ENCODE measurements around the gene FIGNL2. TPM values are rescaled to one million over a fixed set of nuclear protein-coding genes. Genes with fewer than 3 reads are reported as not detected.

The FIGNL2 gene
- polyA plus RNA-seq, 1 donor (not counting 4 experiments of a cell fraction or from before 2014, with no cell fraction given) = not detected

DNA sequence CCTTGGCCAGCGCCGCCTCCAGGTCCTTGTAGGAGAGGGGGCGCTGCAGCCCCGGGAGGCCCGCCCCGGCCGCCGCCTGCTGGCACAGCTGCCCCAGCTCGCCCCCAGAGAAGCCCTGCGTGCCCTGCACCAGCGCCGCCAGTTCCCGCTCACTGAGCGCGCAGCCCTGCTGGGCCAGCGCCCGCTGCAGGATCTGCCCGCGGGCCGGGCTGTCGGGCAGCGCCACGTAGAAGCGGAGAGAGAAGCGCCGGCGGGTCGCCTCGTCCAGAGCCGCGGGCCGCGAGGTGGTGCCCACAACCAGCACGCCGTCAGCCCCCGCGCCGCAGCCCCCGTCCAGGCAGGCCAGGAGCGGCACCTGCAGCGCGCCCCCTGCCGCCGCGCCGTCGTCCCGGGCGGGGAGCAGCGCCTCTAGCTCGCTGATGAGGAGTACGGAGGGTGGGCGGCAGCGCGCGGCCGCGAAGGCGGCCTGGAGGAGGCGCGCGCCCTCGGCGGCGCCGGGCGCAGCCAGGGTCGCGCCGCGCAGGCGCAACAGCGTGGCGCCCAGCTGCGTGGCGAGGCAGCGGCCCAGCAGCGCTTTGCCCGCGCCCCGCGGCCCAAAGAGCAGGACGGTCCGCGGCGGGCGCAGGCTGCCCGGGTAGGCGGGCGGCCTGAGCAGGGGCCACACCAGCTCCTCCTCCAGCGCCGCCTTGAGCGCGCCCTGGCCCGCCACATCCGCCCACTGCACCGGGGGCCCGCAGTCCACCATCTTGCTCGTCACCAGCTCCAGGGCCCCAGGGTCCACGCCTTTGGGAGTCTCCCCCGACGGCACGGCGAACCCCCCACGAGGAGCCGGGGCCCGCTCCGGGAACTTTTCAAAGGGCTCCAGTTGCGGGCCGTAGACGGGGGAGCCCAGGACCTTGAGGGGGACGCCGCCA lies 27.7 kb downstream of the FIGNL2 start:
- Histone ChIP-seq H3K9ac (ENCODE audit: control insufficient read depth, extremely low read depth, insufficient read depth, low read length) (no peak overlapping the region), H3K79me2 (ENCODE audit: control insufficient read depth, insufficient read depth, low read length) (no peaks in the 10 kb centered on the region), H2AFZ (ENCODE audit: control insufficient read depth, low read length) (no peak overlapping the region), H3K4me2 (ENCODE audit: control insufficient read depth, extremely low read depth, insufficient read depth, low read depth, low read length) (peak overlapping the region; percentile 37), H3K9me3 (ENCODE audit: control insufficient read depth, low read depth, low read length) (no peaks in the 10 kb centered on the region), H3K27me3 (ENCODE audit: control insufficient read depth, extremely low read depth, insufficient read depth, low read length) (peaks cover 51% of the 10 kb centered on the region), H3K4me3 (ENCODE audit: control insufficient read depth in 2 of 3, extremely low read depth in 1 of 3, insufficient read depth in 2 of 3, low read depth in 1 of 3, low read length in 3 of 3) (peak overlapping the region in 2 of 3 experiments; percentile 12 to 34), H4K20me1 (ENCODE audit: control insufficient read depth, extremely low read depth, insufficient read depth, low read length) (no peaks in the 10 kb centered on the region), H3K9me1 (ENCODE audit: control insufficient read depth, extremely low read depth, insufficient read depth, low read length) (no peaks in the 10 kb centered on the region), H3K36me3 (ENCODE audit: control insufficient read depth in 2 of 2, extremely low read depth in 1 of 2, insufficient read depth in 2 of 2, low read length in 2 of 2) (no peaks in the 10 kb centered on the region), H3K4me1 (ENCODE audit: control insufficient read depth, extremely low read depth, insufficient read depth, low read length) (no peaks in the 10 kb centered on the region), H3K27ac (ENCODE audit: control insufficient read depth, insufficient read depth, low read length) (no peak overlapping the region)
- dilution Hi-C loops (cut with MboI; ENCODE audit: extremely low pct_ligation_motif_present, low sequenced_read_pairs) = no loop called here
- TF ChIP-seq, protein P1, sequence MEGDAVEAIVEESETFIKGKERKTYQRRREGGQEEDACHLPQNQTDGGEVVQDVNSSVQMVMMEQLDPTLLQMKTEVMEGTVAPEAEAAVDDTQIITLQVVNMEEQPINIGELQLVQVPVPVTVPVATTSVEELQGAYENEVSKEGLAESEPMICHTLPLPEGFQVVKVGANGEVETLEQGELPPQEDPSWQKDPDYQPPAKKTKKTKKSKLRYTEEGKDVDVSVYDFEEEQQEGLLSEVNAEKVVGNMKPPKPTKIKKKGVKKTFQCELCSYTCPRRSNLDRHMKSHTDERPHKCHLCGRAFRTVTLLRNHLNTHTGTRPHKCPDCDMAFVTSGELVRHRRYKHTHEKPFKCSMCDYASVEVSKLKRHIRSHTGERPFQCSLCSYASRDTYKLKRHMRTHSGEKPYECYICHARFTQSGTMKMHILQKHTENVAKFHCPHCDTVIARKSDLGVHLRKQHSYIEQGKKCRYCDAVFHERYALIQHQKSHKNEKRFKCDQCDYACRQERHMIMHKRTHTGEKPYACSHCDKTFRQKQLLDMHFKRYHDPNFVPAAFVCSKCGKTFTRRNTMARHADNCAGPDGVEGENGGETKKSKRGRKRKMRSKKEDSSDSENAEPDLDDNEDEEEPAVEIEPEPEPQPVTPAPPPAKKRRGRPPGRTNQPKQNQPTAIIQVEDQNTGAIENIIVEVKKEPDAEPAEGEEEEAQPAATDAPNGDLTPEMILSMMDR (optimal IDR thresholded peaks at IDR 0.05 in 1 of 3, IDR thresholded peaks at IDR 0.05 in 1 of 3, conservative IDR thresholded peaks at IDR 0.05 in 1 of 3; ENCODE audit: extremely low read depth in 1 of 3, insufficient read depth in 2 of 3, low read length in 3 of 3) = peak in 1 of 3 experiments; percentile 60
- no peak for TF ChIP-seq EZH2 (IDR thresholded peaks at IDR 0.05; ENCODE audit: low read length)
- no peak for DNase-seq (ENCODE audit: low read depth, low spot score)
- FAIRE-seq = no peak

- Histone ChIP-seq H3K27ac (ENCODE audit: control insufficient read depth, insufficient read depth, low read length) (no peak overlapping the region), H3K9me3 (ENCODE audit: control insufficient read depth, low read depth, low read length) (no peaks in the 10 kb centered on the region), H3K9ac (ENCODE audit: control insufficient read depth, extremely low read depth, insufficient read depth, low read length) (no peak overlapping the region), H3K36me3 (ENCODE audit: control insufficient read depth in 2 of 2, extremely low read depth in 1 of 2, insufficient read depth in 2 of 2, low read length in 2 of 2) (no peaks in the 10 kb centered on the region), H4K20me1 (ENCODE audit: control insufficient read depth, extremely low read depth, insufficient read depth, low read length) (no peaks in the 10 kb centered on the region), H3K4me2 (ENCODE audit: control insufficient read depth, extremely low read depth, insufficient read depth, low read depth, low read length) (peak overlapping the region; percentile 37), H3K27me3 (ENCODE audit: control insufficient read depth, extremely low read depth, insufficient read depth, low read length) (peaks cover 58% of the 10 kb centered on the region), H3K79me2 (ENCODE audit: control insufficient read depth, insufficient read depth, low read length) (no peaks in the 10 kb centered on the region), H3K4me1 (ENCODE audit: control insufficient read depth, extremely low read depth, insufficient read depth, low read length) (no peaks in the 10 kb centered on the region), H2AFZ (ENCODE audit: control insufficient read depth, low read length) (no peak overlapping the region), H3K4me3 (ENCODE audit: control insufficient read depth in 2 of 3, extremely low read depth in 1 of 3, insufficient read depth in 2 of 3, low read depth in 1 of 3, low read length in 3 of 3) (no peak overlapping the region), H3K9me1 (ENCODE audit: control insufficient read depth, extremely low read depth, insufficient read depth, low read length) (no peaks in the 10 kb centered on the region)
- TF ChIP-seq, protein P1 (optimal IDR thresholded peaks at IDR 0.05 in 1 of 3, IDR thresholded peaks at IDR 0.05 in 1 of 3, conservative IDR thresholded peaks at IDR 0.05 in 1 of 3; ENCODE audit: extremely low read depth in 1 of 3, insufficient read depth in 2 of 3, low read length in 3 of 3) = no peak
- peak; percentile 62 for TF ChIP-seq EZH2 (IDR thresholded peaks at IDR 0.05; ENCODE audit: low read length)
- dilution Hi-C loops (cut with MboI; ENCODE audit: extremely low pct_ligation_motif_present, low sequenced_read_pairs) = no loop called here
- FAIRE-seq = no peak
- no peak for DNase-seq (ENCODE audit: low read depth, low spot score)
Observed at GRCh38 chr12:51819736-51820525, 28.6 kb downstream of the FIGNL2 start.
